ENCODE results near the gene SLC16A11.
A peak's percentile ranks its signal among the peaks of the same experiment; 100 is the strongest.
"Not testable (repeated sequence)": the region's sequence is repeated elsewhere in the genome, so short reads cannot be mapped to it uniquely, and the experiment has no call there.

Gene SLC16A11, protein sequence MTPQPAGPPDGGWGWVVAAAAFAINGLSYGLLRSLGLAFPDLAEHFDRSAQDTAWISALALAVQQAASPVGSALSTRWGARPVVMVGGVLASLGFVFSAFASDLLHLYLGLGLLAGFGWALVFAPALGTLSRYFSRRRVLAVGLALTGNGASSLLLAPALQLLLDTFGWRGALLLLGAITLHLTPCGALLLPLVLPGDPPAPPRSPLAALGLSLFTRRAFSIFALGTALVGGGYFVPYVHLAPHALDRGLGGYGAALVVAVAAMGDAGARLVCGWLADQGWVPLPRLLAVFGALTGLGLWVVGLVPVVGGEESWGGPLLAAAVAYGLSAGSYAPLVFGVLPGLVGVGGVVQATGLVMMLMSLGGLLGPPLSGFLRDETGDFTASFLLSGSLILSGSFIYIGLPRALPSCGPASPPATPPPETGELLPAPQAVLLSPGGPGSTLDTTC

DNA sequence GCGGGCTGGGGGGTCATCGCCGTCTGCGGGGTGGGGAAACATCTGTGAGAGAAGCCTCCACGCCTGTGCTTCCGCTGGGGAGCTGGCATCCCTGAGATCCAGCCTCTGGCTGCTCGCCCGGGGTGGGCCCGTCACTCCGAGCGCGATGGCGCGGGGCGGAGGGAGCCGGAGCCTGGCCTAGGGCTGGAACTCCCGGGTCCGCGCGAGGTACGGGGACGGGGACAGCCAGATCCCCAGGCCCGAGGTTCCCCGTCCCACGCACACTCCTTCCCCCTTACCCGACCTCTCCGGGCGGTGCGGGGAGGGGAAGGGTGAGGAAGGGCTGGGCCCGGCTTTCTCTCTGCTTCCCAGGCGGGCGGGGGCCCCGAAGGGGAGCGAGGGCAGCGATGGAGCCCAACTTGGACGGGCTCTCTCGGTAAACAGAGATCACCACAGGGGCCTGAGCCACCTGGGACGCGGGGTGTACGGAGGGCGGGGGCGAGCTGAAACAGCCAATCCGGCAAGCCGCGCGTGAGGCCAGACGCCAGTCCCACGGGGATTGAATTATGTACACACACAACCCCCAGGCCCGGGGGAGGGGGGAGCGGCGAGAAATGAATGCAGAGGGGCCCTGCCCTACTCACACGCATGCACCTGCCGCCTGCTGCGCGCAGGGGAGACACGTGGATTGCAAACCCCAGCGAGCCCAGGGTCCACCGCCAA lies at the start of gene SLC16A11:
SLC16A11 (minus strand) TSS at position 596 of the 702 bp plus-strand sequence; CDS start at position 17, 579 bp downstream.
- peak; percentile 91 for DNase-seq

DNA sequence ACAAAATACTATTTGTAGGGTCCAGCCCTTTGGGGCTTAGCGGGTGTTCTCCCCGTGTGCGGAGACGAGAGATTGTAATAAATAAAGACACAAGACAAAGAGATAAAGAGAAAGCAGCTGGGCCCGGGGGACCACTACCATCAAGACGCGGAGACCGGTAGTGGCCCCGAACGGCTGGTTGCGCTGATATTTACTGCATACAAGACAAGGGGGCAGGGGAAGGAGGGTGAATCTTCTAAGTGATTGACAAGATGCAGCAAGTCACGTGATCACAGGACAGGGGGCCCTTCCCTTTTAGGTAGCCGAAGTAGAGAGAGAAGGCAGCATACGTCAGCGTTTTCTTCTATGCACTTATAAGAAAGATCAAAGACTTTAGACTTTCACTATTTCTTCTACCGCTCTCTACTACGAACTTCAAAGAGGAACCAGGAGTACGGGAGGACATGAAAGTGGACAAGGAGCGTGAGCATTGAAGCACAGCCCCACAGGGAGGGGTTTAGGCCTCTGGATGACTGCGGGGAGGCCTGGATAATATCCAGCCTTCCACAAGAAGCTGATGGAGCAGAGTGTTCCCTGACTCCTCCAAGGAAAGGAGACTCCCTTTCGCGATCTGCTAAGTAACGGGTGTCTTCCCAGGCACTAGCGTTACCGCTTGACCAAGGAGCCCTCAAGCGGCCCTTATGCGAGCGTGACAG lies 47.6 kb upstream of the SLC16A11 start:
- DNase-seq: not testable (repeated sequence)

DNA sequence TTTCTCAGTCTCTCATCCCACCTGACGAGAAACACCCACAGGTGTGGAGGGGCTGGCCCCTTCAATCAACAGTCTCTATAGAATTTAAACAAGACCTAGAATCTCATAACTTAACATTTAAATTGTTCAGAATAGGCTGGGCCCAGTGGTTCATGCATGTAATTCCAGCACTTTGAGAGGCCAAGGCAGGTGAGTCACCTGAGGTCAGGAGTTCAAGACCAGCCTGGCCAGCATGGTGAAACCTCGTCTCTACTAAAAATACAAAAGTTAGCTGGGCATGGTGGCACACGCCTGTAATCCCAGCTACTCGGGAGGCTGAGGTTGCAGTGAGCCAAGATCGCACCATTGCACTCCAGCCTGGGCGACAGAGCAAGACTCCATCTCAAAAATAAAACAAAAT lies 45.7 kb upstream of the SLC16A11 start:
- not testable (repeated sequence) for DNase-seq

DNA sequence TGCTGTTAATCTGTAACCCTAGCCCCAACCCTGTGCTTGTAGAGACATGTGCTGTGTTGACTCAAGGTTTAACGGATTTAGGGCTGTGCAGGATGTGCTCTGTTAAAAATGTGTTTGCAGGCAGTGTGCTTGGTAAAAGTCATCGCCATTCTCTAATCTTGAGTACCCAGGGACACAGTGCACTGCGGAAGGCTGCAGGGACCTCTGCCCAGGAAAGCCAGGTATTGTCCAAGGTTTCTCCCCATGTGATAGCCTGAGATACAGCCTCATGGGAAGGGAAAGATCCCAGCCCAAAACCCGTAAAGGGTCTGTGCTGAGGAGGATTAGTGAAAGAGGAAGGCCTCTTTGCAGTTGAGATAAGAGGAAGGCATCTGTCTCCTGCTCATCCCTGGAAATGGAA lies 44.5 kb upstream of the SLC16A11 start:
- DNase-seq: not testable (repeated sequence)

DNA sequence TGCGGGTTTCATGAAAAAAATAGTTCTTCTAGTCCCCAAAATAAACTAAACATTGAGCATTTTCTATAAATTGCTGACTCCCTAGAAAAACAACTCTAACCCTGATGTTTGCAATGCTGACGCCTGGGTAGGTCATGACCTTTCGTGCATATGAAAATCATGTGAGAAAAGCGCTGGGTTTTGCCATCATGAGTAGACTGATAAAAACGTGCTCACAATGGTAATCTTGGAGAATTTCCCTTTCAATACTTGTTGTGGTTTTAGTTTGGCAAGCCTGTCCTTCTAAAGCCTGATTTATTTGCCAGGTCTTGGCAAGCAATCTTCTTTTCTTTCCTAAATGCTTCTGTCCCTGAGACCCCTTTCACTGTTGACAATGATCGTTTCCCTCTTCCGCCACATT lies 40.2 kb upstream of the SLC16A11 start:
- no peak for DNase-seq

DNA sequence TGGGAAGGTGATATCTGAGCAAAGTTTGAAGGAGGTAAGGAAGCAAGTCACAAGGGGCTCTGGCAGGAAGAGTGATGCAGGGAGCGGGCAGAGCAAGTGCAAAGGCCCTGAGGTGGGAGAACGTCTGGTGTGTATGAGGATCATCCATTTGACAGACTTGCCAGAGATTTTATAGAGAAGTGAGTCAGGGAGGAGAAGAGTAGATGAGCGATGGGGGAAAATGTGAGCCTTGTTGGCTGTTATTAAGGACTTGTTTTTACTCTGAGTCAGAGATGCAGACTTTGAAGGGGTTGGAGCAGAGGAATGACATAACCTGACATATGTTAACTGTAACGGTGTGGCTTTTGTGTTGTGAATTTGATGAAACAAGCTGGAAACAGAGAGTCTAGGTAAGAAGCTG lies 39.7 kb upstream of the SLC16A11 start:
- DNase-seq: no peak

DNA sequence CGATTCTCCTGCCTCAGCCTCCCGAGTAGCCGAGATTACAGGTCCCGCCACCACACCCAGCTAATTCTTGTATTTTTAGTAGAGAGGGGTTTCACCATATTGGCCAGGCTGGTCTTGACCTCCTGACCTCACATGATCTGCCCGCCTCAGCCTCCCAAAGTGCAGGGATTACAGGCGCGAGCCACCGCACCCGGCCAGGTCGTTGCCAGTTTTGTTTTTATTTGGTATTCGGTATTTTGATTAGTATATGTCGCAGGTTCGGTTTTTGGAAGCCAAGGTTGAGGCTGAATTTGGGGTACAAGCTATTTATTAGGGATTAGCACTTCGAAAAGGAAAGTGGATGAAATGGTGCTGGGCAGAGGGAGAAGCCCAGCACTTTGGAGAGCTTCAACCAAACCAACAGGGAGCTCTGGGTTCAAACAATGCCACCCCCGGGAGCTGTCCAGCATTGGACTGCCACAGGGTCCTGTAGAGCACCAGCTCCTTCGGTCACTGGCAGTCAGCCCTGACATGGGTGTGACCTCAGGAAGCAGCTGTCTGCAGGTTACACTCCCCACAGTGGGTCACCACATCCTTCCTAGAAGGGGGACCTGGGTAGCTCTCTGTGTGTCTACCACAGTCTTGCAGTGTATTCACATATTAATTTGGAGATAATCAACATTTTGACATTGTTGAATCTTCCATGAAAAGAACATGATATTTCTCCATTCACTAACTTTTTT lies 37.6 kb upstream of the SLC16A11 start:
- no peak for DNase-seq

DNA sequence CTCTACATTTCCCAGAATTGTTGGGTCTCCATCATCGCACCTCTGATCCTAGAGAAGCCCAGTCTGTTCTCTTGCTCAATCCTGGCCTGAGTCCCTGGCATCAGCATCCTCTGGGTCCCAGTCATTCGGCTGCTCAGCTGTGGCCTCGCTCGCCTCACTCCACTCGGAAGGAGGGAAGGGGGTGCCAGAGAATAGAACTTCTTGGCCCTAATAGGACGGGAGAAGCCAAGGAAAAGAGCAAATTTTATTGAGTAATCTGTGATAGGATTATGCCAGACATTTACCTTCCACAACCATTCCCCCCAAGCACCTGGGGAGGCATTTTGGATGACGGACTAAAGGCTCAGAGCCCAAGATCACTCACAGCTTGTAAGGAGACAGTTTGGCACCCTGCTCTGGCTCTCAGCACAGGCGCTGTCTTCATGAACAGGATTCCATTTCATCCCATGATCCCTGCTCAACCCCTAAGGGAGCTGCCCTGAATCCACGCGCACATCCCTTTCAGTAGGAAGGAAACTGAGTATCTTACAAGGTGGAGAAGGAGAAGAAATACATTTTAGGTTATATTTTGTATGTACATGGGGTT lies 36.7 kb upstream of the SLC16A11 start:
- no peak for DNase-seq

DNA sequence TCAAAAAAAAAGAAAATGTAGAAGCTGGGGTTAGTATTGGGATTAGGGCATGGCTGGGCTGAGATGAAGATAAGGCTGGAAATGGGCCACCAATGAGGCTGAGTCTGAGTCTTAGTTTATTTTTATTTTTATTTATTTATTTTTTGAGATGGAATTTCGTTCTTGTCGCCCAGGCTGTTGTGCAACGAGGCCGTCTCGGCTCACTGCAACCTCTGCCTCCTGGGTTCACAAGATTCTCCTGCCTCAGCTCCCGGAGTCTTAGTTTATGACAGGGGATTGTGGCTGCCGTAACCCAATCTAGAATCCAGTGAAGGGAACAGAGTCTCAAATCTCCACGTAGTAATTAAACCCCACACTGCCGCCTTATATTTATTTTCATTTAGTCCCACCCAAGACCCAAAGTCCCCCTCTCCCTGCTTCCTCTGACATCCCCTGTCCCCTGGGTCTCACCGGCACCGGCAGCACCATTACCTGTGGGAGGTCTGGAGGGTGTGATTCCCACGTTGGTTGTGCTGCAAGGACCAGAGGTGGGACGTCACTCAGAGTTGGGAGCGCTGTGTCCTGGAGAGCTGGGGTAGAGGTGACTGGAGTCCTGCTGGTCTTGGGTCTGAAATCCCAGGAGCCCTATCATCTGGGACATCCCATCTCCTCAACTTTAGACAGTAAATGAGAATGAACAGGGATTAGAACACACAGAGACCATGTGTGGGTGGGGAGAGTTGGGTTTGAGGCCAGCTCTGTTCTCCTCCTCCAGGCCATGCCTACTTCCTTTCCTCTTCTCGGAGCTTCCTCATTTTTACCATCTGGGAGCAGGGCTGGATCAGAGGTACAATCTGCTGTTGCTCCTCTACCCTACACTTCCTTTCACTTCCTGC lies 35.9 kb upstream of the SLC16A11 start, which contains the start of gene CLEC10A:
CLEC10A (minus strand) TSS at position 671 of the 875 bp plus-strand sequence. CDS start 1,439 bp downstream, outside the sequence.
- no peak for DNase-seq

DNA sequence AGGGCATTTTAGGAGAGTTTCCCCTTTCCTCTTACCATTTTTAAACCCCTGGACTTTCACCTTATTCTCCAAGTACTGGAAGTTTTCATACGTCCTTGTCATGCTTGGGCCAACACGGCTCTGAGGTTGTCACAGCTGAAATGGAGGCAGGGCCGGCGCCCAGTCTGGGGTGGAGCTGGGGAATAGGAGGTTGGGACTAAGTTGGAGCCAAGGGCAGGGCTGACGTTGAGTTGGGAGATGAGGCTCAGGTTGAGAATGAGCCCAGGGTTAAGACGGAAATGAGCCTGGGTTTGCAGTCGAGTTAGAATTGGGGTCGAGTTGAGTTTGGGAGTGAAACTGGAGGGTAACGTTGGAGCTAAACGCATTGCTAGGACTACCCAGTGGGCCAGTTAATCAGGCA lies 34.8 kb upstream of the SLC16A11 start:
- no peak for DNase-seq

DNA sequence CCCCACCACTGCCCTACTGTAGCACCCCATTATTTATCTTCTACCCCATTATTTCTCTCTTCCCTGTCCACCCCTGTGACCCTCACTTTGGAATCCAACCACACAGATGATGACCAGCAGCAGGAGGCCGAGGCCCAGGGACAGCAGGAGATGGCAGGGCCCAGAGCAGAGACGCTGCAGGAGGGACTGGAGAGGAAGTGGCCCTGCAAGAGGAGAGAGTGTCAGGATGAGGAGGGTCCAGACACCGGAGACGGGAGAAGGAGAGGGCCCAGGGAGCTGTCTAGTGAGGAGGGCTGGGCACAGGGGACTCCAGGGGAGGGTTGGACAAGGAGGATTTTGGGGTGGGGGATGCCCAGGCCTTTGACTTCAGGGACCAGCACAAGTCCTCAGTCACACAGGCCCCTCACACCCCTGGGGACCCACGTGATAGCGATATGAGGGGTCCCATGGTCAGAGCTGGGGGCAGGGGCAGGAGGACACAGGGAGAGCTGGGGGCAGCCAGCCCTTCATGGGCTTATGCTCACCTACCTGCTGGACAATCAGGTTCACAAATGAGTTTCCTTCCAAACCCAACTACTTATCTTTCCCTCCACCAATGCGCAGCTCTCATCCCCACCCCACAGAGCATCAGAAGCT lies 34.1 kb upstream of the SLC16A11 start:
- no peak for DNase-seq

DNA sequence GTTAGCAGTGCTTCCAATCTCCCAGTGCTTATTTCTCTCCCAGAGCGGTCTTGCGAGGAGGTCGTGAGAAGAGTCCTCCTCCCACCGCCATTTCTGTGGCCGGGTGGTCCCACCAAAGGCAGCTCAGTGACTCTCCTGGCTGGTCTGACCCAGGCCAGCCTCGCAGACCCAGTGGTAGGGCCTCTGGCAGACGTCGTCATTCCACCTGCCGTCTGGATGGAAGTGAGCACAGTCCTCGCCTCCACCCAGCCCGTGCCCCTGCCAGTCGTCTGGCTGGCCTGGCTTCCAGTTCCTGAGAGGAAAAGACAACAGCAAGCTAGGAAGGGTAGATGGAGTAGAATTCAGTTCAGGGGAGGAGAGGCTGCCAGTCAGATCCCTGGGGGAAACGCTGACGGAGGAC lies 31.0 kb upstream of the SLC16A11 start:
- no peak for DNase-seq

DNA sequence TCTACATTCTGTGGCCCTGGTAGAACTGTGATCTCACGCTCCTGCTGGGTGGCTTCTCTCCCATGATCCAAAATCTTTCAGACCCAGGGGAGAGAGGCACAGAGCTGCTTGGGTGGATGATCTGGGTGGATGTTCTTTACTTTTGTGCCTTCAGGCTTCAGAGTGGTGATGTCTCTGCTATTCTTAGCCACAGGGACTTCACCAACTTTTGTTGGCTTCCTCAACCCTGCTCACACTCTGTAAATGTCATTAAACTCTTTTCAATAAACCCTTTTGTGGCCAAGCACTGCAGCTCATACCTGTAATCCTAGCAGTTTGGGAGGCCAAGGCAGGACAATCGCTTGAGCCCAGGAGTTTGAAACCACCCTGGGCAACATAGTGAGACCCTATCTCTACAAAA lies 28.5 kb upstream of the SLC16A11 start:
- no peak for DNase-seq

DNA sequence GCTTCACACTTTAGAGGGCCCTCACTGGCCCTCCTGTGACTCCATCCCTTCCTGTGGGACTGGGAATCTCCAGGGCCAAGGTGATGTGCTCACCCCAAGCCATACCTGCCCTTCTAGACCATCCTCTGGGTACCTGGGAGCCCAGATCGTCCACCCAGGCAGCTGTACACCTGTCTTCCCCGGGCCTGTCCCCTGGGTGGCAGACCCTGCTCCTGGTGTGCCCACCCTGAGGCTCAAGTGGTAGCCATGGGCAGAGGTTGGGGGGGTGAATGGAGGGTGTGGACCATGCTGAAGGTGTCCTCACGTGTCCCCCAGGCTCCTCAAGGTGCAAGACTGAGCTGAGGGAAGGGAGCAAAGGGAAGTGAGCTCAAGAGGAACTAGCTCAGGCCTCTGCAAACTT lies 26.8 kb upstream of the SLC16A11 start:
- DNase-seq: no peak

DNA sequence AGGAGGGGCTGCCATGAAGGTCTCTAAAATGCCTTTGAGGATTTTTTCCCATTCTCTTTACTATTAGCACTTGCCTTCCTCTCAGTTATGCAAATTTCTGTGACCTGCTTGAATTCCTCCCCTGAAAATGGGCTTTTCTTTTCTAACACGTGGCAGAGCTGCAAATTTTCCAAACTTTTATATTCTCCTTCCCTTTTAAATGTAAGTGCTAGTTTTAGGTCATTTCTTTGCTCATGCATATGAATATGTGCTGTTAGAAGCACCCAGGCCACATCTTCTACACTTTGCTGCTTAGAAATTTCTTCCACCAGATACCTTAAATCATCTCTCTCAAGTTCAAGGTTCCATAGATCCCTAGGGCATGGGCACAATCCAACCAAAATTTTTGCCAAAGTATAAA lies 24.4 kb upstream of the SLC16A11 start:
- no peak for DNase-seq

DNA sequence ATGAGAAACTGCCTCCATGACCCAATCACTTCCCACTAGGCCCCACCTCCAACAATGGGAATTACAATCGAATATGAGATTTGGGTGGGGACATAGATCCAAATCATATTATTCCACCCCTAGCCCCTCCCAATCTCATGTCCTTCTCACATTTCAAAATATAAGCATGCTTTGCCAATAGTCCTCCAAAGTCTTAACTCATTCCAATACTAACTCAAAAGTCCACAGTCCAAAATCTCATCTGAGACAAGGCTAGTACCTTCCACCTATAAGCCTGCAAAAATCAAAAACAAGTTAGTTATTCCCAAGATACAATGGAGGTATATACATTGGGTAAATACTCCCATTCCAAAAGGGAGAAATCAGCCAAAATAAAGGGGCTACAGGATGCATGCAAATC lies 23.3 kb upstream of the SLC16A11 start:
- DNase-seq: no peak

DNA sequence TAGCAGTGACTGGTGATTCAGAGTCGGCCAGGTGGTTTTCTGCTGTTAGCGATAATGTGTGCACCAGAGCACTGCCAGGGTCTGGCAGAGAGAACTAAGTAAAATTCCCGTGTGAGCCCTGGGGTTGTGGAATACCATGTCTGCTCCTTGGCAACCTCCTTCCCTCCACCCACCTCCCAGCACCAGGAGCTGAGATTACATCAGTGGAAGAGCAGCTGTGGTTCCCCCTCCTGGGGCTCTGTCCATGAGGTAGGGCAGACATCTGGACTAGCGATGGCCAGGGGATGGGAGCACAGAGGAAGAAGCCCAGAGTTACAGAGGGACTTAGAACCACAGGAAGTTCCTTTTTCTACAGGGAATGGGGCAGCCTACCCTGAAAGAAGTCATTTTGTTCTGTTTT lies 20.4 kb upstream of the SLC16A11 start:
- no peak for DNase-seq

DNA sequence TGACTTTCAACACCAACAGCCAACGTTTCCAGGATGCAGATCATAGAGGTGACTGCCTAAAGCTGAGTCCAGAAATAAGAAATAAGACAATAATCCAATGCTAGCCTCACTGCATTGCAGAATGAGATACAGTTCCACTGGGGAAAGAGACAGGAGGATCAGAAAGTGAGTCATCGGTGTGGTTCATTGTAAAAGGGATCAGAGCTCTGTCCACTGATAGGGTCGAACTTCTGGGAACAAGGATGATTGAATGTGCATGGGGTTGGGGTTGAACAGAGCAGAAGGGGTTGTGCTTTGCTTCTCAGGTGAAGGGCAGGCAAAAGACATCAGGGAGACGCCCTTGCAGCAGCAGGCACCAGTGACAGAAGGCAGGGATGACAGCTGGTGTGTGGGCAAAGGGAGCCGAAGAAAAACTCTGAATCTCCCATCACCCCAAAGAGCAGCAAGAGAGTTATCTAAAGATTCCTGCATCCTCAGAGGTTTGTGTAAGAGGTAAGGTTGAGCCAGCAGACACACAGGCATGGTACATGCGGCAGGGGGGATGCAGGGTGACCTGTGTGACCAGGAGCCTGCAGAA lies 19.7 kb upstream of the SLC16A11 start:
- no peak for DNase-seq

DNA sequence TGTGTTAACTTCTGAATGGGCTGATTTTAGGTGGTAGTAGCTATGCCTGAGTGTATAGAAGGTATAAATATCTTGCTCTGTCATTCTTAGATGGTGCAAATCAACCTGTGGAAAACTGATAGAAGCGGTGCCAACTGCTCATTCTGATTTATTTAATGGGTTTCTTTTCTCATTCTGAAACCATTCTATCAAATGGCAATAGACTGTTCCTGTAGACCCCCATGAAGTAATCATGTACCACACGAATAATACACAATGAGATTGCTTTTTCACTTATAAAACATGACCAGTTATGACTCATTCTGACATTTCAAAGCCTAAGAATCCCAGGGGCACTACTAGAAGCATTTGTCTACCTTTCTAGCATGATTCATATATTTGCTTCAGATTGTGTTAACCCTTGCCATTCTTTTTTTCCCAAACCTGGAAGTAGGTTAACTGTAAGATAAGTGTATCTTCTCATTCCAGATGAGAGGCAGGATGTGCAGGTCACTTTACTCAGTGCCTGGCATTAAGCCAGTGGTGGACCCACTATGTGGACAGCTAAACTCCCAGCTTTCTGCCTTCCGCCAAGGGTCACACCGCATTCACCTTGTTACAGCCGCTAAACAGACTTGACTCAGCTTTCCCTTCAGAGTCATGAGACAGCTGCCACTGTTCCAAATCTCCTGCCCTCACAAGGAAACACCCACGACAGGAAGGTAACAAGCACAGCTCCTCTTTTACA lies 16.4 kb upstream of the SLC16A11 start:
- DNase-seq: no peak
